ENCODE results near the gene FAU.

FAU gene

DNA sequence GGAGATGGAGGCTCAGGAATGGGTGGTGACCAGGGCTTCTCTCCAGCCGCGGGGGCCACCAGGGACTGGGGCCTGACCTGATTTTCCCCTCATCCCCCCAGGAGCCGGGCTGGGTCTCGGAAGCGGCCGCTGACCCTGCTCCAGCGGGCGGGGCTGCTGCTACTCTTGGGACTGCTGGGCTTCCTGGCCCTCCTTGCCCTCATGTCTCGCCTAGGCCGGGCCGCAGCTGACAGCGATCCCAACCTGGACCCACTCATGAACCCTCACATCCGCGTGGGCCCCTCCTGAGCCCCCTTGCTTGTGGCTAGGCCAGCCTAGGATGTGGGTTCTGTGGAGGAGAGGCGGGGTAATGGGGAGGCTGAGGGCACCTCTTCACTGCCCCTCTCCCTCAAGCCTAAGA is 34.1 kb downstream of the FAU start:
- H3K4me1 Mint-ChIP-seq (ENCODE audit: low read depth): peaks cover 16% of the 10 kb centered on the region
- H3K27me3 Mint-ChIP-seq: no peaks in the 10 kb centered on the region
- H3K4me3 Mint-ChIP-seq: no peak overlapping the region
- no peaks in the 10 kb centered on the region for H3K9me3 Mint-ChIP-seq (ENCODE audit: low read depth)
- no peak overlapping the region for H3K27ac Mint-ChIP-seq
- H3K36me3 Mint-ChIP-seq: peaks cover 2% of the 10 kb centered on the region

DNA sequence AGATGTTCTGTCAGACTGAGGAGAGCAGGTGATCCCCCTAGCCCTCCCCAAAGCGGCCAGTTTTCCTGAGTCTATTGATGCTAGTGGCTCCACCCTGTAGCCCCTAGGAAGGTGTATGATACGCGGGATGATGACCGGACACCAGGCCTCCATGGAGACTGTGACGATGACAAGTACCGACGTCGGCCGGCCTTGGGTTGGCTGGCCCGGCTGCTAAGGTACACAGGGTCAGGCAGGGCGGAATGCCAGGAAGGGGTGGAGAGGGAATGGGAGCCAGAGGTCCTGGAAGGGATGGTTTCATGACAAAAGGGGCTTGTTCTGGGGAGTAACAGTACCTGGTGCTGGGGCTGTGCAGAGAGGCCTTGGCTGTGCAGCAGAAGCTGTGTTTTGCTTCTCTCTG is 34.7 kb downstream of the FAU start:
- Mint-ChIP-seq H3K36me3 (peaks cover 2% of the 10 kb centered on the region), H3K27ac (no peak overlapping the region), H3K4me3 (no peak overlapping the region), H3K27me3 (no peaks in the 10 kb centered on the region), H3K4me1 (ENCODE audit: low read depth) (peaks cover 16% of the 10 kb centered on the region), H3K9me3 (ENCODE audit: low read depth) (no peaks in the 10 kb centered on the region)

- H3K4me3 Mint-ChIP-seq: no peak overlapping the region
- H3K36me3 Mint-ChIP-seq: peaks cover 2% of the 10 kb centered on the region
- H3K27me3 Mint-ChIP-seq: no peaks in the 10 kb centered on the region
- H3K9me3 Mint-ChIP-seq (ENCODE audit: low read depth): no peaks in the 10 kb centered on the region
- H3K27ac Mint-ChIP-seq: no peak overlapping the region
- peaks cover 16% of the 10 kb centered on the region for H3K4me1 Mint-ChIP-seq (ENCODE audit: low read depth)
Observed at GRCh38 chr11:65086809-65087208, 35.1 kb downstream of the FAU start.

GRCh38 chr11:65085446-65085845 is 36.5 kb downstream of the FAU start:
- peak overlapping the region; percentile 94 for H3K4me3 Mint-ChIP-seq
- peaks cover 2% of the 10 kb centered on the region for H3K36me3 Mint-ChIP-seq
- peak overlapping the region; percentile 25 for H3K27ac Mint-ChIP-seq
- no peaks in the 10 kb centered on the region for H3K9me3 Mint-ChIP-seq (ENCODE audit: low read depth)
- H3K4me1 Mint-ChIP-seq (ENCODE audit: low read depth): peaks cover 16% of the 10 kb centered on the region
- H3K27me3 Mint-ChIP-seq: no peaks in the 10 kb centered on the region

DNA sequence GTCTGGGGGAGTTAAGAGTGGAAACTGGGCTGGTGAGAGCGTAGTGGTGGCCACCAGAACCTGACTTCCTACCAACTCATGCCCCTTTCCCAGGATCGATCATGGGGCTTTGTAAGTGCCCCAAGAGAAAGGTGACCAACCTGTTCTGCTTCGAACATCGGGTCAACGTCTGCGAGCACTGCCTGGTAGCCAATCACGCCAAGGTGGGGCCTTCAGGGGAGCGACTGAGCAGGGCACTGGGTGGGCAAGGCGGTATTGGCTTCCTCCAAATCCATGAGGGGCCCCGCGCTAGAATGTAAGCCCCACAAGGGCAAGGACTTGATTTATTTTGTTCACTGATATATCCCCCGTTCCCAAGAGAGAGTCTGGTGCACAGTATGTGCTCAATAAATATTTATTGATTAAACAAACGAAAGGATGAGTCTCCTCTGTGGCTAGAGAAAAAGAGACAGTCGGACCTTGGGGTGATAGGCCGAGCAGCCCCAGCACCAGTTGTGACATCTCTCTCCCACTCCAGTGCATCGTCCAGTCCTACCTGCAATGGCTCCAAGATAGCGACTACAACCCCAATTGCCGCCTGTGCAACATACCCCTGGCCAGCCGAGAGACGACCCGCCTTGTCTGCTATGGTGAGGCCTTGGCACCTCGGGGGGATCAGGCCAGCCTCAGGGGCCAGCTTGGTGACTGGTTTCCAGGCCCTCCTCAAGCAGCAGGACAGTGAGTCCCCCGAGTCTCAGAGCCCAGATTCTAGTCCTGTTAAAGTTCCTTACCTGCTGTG is 37.1 kb downstream of the FAU start:
- Mint-ChIP-seq H3K36me3 (peaks cover 2% of the 10 kb centered on the region), H3K27me3 (no peaks in the 10 kb centered on the region)

DNA sequence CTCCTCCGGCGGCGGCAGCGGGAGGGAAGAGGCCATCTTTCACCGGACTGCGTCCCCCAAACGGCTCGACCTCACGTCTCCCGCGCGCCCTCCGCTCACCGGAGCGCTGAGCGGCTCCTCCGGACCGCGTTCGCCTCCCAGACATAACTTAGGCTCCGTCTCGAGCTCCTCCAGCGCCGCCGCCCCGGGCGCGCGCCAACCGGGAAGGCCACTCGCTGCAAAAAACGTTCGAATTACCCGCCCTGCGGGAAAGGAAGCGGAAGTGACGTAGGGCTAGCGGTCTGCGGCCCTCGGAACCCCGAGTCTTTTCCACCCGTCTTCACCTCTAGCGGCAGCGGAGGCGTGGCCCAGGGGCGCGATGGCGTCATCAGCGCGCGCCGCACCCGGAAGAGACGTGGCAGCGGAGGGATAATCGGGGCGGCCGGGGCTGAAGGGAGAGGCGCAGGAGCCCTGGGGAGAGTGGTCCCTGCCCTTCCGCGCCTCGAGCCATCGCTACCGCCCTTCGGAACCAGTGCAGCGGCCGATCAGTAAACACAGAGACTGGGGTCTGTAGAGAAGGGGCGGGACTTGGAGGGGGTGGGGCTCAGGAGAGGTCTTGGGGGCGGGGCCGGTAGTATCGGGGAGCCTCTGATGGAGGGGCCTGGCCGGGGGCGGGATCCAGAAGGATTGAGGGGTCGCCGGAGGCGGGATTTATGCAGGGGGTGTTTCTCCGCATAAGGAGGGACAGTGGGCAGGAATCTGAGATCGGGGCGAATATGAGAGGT is 37.9 kb downstream of the FAU start, which contains the start of the genes CDCA5 and ZFPL1:
Gene CDCA5, minus strand, starts transcription at position 207 of the 764 bp plus-strand sequence. Its CDS starts 62 bp downstream, at position 145.
Gene ZFPL1, plus strand, starts transcription at position 389 of the 764 bp plus-strand sequence. CDS start 477 bp downstream, outside the sequence.
- Mint-ChIP-seq H3K36me3 (peaks cover 2% of the 10 kb centered on the region), H3K9me3 (ENCODE audit: low read depth) (no peaks in the 10 kb centered on the region), H3K27ac (peak within 1 kb of the TSS; percentile 94), H3K4me3 (peak within 1 kb of the TSS; percentile 94), H3K27me3 (no peaks in the 10 kb centered on the region), H3K4me1 (ENCODE audit: low read depth) (peaks cover 16% of the 10 kb centered on the region)

More for the DNA sequence above, 37.1 kb downstream of the FAU start:
- Mint-ChIP-seq H3K9me3 (ENCODE audit: low read depth) (no peaks in the 10 kb centered on the region), H3K4me3 (peak overlapping the region; percentile 94), H3K27ac (peak overlapping the region; percentile 94), H3K4me1 (ENCODE audit: low read depth) (peaks cover 16% of the 10 kb centered on the region)

- Mint-ChIP-seq H3K9me3 (ENCODE audit: low read depth) (no peaks in the 10 kb centered on the region), H3K27ac (peak overlapping the region; percentile 94), H3K27me3 (no peaks in the 10 kb centered on the region), H3K4me1 (ENCODE audit: low read depth) (peaks cover 20% of the 10 kb centered on the region), H3K4me3 (peak overlapping the region; percentile 94), H3K36me3 (peaks cover 2% of the 10 kb centered on the region)
Observed at GRCh38 chr11:65083134-65083833, 38.6 kb downstream of the FAU start.

DNA sequence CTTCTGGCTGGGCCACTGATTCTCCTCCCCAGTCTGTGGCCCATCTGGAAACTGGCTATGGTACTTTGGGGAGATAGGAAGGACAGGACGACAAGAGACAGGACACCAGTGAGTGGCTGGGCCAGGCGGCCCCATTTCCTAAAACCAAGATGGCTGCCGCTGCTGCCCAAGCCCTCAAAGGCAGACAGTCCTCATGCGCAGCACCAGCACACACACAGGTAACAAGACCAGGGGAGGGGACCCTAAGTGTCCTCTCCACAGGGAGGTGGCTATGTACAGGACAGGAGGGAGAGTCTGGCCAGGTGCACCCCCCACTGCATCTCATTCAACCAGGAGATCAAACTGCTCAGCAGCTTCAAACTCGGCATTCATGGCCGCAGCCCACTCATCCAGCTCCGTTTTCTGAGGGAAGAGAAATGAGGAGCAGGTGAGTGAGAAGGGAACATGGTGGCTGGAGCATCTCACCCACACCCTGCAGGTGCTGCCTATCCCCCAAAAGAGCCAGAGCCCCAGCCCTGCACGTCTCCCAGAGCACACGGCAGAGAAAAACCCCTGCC is 43.1 kb downstream of the FAU start:
- no peaks in the 10 kb centered on the region for H3K27me3 Mint-ChIP-seq
- H3K4me3 Mint-ChIP-seq: no peak overlapping the region
- H3K27ac Mint-ChIP-seq: no peak overlapping the region
- H3K9me3 Mint-ChIP-seq (ENCODE audit: low read depth): no peaks in the 10 kb centered on the region
- no peaks in the 10 kb centered on the region for H3K36me3 Mint-ChIP-seq
- H3K4me1 Mint-ChIP-seq (ENCODE audit: low read depth): peaks cover 11% of the 10 kb centered on the region

GRCh38 chr11:65078151-65078550 is 43.8 kb downstream of the FAU start:
- no peaks in the 10 kb centered on the region for H3K36me3 Mint-ChIP-seq
- no peaks in the 10 kb centered on the region for H3K27me3 Mint-ChIP-seq
- peaks cover 8% of the 10 kb centered on the region for H3K4me1 Mint-ChIP-seq (ENCODE audit: low read depth)
- H3K4me3 Mint-ChIP-seq: no peak overlapping the region
- H3K9me3 Mint-ChIP-seq (ENCODE audit: low read depth): no peaks in the 10 kb centered on the region
- H3K27ac Mint-ChIP-seq: no peak overlapping the region

DNA sequence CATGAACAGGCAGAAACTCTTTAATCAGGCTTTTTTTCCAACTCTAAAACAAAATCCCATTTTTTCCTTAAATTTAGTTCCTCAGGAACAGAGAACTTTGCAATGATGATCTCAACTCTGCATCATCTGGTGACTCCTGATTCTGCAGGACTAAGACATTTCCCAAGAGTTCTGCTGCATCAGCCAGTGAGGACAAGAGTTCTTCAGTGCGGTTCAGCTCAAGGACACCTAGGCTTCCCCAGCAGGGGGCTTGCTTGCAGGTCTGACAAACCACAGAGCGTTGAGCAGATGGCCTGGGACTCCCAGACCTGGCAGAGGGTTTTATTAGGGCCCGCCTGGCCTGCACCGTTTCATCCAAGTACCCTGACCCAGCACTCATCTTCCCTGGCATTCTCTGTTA is 44.5 kb downstream of the FAU start:
- no peak overlapping the region for H3K4me3 Mint-ChIP-seq
- no peak overlapping the region for H3K27ac Mint-ChIP-seq
- peaks cover 8% of the 10 kb centered on the region for H3K4me1 Mint-ChIP-seq (ENCODE audit: low read depth)
- no peaks in the 10 kb centered on the region for H3K36me3 Mint-ChIP-seq
- no peaks in the 10 kb centered on the region for H3K27me3 Mint-ChIP-seq
- H3K9me3 Mint-ChIP-seq (ENCODE audit: low read depth): no peaks in the 10 kb centered on the region

DNA sequence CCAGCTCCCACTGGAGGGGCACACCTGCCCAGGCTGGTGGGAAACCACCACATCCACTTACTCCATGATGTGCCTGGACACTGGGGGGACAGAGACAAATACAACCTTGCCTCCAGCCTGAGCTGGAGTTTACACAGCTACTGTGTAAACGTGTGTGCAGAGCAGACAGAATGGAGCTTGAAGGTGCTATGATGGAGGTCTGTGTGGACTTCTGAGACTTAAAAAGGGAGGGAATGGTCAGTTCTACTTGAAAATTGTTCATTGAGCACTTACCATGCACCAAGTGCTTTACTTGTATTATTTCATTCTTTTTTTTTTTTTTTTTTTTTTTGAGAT is 49.3 kb downstream of the FAU start:
- no peak overlapping the region for H3K4me3 Mint-ChIP-seq
- H3K27ac Mint-ChIP-seq: no peak overlapping the region
- H3K4me1 Mint-ChIP-seq (ENCODE audit: low read depth): no peaks in the 10 kb centered on the region
- no peaks in the 10 kb centered on the region for H3K36me3 Mint-ChIP-seq
- no peaks in the 10 kb centered on the region for H3K27me3 Mint-ChIP-seq
- H3K9me3 Mint-ChIP-seq (ENCODE audit: low read depth): no peaks in the 10 kb centered on the region

DNA sequence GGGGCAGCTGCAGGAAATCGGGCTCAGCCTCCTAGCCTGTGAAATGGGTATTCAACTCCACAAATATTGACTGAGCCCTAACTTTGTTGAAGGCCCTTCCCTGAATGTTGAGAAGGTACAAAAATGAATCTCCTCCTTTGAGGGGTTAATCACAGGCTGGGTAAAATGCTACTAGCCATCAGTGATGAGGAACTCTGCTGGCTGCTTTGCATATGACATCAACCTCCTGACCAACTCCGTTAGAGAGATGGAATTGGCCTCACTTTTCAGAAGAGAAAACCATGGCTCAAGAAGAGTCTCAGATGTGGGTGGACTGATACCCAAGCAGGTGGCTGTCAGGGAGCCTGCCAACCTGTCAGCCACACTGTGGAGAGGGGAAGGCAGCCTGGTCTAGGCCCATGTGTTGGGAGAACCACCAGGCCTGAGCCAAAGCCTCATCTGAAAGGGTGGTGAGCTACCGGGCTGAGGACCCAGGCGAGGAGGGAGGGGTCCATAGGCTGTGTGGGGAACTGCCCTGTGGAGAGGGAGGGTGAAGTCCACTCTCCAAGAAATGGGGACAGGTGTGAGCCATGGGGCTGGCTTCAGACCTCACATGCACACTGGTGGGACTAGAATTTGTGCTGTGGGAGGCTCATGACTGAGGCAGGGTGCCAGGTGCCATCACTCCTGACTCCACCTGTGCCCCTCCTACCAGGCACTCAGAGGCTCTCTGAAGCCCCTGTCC is 49.9 kb downstream of the FAU start:
- no peaks in the 10 kb centered on the region for H3K4me1 Mint-ChIP-seq (ENCODE audit: low read depth)
- no peak overlapping the region for H3K27ac Mint-ChIP-seq
- no peaks in the 10 kb centered on the region for H3K27me3 Mint-ChIP-seq
- H3K4me3 Mint-ChIP-seq: no peak overlapping the region
- no peaks in the 10 kb centered on the region for H3K36me3 Mint-ChIP-seq
- H3K9me3 Mint-ChIP-seq (ENCODE audit: low read depth): no peaks in the 10 kb centered on the region
